ENCODE measurements around the gene SAP30BP.

Gene SAP30BP

GRCh38 chr17:75691801-75692626 is 24.9 kb downstream of the SAP30BP start:
- no peak for DNase-seq

- DNase-seq, result no peak
Observed at GRCh38 chr17:75692976-75693375, 25.8 kb downstream of the SAP30BP start.

- DNase-seq, result no peak
Observed at GRCh38 chr17:75693500-75694481, 26.7 kb downstream of the SAP30BP start.

- DNase-seq, result no peak
Observed at GRCh38 chr17:75694536-75694935, 27.4 kb downstream of the SAP30BP start.

- DNase-seq, result no peak
Observed at GRCh38 chr17:75695141-75695829, 28.1 kb downstream of the SAP30BP start.

- DNase-seq, result no peak
Observed at GRCh38 chr17:75695830-75696271, 28.7 kb downstream of the SAP30BP start.

- no peak for DNase-seq
Observed at GRCh38 chr17:75697651-75698291, 30.6 kb downstream of the SAP30BP start.

GRCh38 chr17:75698659-75699058 is 31.5 kb downstream of the SAP30BP start:
- DNase-seq, result no peak

- no peak for DNase-seq
Observed at GRCh38 chr17:75701288-75701687, 34.1 kb downstream of the SAP30BP start.

- no peak for DNase-seq
Observed at GRCh38 chr17:75703191-75703590, 36.1 kb downstream of the SAP30BP start.

- no peak for DNase-seq
Observed at GRCh38 chr17:75703591-75703990, 36.5 kb downstream of the SAP30BP start.

- DNase-seq, result no peak
Observed at GRCh38 chr17:75704963-75705875, 38.1 kb downstream of the SAP30BP start.

- no peak for DNase-seq
Observed at GRCh38 chr17:75706042-75706728, 39.0 kb downstream of the SAP30BP start.

GRCh38 chr17:75707079-75707571 is 40.0 kb downstream of the SAP30BP start:
- no peak for DNase-seq

GRCh38 chr17:75712446-75712845 is 45.3 kb downstream of the SAP30BP start:
- no peak for DNase-seq

- DNase-seq, result no peak
Observed at GRCh38 chr17:75719732-75720131, 52.6 kb downstream of the SAP30BP start.

- DNase-seq, result peak; percentile 45 to 53
Observed at GRCh38 chr17:75720656-75721462, 53.7 kb downstream of the SAP30BP start, which contains the start of gene ITGB4. Gene ITGB4, plus strand, starts transcription at chr17:75721459. Its CDS starts 3,245 bp downstream, at chr17:75724704.

- DNase-seq, result no peak
Observed at GRCh38 chr17:75721463-75722011, 54.4 kb downstream of the SAP30BP start.

GRCh38 chr17:75722076-75722475 is 54.9 kb downstream of the SAP30BP start:
- no peak for DNase-seq

Measured in activated CD4-positive, alpha-beta T cell treated with anti-CD3 and anti-CD28 coated beads, Interleukin-2, amount 50 U/mL, for 48 hours (primary cell).